ENCODE results near the gene HOXC6.

HOXC6 gene

GRCh38 chr12:54044425-54045103 lies 16.3 kb downstream of the HOXC6 start:
- DNase-seq = no peak

DNA sequence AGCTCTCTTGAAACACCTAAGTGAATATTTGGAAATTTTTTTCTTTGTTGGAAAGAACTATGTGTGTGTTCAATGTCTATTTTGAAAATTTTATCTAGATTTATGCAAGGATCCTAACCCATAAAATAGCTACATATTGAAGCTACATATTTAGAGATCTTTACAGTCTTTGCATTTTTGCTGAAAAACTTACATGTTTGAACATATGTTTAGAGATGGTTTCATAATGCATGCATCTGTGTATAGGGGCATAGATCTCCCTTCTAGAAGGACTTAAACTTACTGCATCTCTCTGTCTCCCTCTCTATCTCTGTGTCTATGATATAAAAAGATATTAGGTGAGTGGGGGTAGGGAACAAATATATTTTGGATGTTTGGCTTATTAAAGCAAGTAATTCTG lies 17.2 kb downstream of the HOXC6 start:
- no peak for DNase-seq

GRCh38 chr12:54045868-54046521 lies 17.8 kb downstream of the HOXC6 start:
- no peak for DNase-seq

DNA sequence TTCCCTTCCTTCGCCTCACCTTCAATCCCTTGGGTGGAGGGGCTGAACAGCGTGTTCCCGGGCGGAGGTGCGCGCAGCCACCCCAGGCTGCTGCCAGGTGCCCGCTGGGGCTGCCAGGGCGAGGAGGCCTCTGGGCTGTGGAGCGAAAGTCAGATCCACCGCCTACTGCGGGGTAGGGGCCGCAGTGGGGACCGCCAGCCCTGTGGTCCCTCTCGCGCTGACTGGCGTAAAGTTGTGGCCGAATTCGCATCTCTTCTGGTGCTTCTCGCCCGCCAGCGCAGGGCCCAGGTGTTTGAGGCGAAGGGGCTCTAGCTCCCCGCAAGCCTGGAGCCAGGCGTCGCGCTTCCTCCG lies 18.5 kb downstream of the HOXC6 start:
- no peak for DNase-seq

- no peak for DNase-seq
Observed at GRCh38 chr12:54047160-54047963, 19.1 kb downstream of the HOXC6 start.

- no peak for DNase-seq
Observed at GRCh38 chr12:54047964-54048303, 19.7 kb downstream of the HOXC6 start.

DNA sequence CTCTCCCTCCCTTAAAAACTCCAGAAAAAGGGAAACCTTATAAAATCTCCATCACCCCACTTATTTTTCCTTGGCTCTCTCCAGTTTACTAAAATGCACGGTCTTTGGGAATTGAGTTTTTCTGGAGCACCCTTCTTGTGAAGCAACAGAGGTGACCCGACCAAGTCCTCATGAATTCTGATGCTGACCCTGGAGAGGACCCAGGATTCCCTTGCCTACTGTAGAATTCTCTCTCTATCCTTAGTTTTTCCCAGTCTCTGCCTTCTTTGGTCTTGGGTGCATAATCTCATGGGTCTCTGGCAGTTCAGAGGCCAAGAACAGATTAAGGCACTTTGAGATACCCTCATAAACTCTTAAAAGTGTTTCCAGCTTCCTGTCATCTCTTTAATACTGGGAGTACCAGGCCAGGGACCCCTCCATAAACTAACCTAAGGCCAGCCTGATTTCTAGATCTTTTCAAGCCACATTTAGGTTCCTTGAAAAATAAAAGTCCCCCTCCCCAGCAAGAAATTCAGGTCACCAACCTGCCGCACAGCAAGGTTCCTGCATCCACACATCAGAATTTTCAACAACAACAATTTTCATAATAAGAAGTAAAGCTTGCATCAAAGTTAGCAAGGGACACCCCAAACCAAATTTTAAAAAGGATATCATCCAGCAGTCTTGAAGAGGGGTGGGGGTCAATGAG lies 20.3 kb downstream of the HOXC6 start:
- no peak for DNase-seq

DNA sequence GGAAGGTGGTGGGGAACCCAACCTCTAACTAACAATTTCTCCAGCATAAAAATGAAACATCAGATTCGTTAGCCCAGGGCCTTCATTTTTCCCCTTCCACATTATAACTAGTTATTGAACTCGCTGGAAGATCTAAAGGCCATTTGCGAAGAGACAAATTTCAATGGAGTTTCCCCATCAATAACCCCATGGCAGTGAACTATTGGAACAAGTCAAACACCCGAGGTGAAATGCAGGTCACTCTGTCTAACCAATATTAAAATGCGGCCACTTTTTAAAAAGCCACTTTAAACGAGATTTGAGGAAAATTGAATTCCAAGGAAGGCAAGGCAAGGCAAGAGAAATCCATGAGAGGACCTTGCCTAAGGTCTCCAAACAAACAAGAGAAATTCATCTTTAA lies 20.9 kb downstream of the HOXC6 start:
- no peak for DNase-seq

DNA sequence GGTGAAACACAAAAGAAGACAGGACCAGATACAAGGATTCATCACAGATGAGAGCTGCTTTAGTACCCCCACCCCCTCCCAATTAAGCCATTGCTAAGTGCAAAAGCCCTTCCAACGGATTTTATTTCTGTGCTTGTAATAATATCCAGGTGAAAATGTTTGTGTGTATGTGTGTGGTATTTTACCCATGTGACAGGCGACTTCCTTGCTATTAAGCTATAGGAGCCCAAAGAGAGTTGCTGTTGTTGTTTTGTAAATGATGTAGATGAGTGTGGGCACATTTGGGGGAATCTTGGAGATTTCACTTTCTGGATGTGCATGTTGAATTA lies 22.2 kb downstream of the HOXC6 start:
- DNase-seq = no peak

DNA sequence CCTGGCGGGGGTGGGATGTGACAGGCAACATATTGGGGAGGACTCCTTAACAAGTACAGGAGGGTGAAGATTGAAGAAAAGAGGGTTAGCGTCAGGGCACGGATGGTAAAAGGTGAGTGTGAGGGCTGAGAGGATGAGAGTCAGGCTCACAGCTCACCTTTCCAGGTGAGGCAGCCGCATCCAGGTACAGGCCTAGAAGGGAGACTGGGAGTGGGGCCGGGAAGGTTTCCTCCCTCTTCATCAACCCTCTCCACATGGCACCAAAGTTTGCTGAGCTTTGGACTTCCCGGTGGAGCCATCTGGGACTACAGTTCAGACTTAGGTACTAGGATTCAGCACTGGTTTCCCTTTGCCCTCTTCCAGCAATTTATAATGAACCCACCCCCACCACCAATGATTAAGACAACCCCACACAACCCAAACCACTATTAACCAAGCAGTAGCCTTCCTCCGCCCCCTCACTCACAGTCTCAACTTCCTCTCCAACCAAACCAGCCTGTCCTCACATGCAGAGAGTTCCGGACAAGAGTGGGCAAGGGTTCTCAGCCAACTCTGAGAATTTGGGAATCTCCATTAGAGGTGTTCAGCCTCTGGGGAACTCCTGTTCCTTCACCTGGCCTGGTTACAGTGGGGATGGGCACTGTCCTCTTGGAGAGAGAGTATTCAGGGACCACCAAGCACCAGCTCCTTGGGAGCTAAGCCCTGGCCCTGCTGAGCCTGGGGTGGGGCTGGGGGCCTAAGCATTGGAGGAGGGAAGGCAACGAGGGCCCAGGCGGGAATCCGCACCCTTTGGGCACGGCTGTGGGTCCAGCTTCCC lies 23.0 kb downstream of the HOXC6 start:
- no peak for DNase-seq

DNA sequence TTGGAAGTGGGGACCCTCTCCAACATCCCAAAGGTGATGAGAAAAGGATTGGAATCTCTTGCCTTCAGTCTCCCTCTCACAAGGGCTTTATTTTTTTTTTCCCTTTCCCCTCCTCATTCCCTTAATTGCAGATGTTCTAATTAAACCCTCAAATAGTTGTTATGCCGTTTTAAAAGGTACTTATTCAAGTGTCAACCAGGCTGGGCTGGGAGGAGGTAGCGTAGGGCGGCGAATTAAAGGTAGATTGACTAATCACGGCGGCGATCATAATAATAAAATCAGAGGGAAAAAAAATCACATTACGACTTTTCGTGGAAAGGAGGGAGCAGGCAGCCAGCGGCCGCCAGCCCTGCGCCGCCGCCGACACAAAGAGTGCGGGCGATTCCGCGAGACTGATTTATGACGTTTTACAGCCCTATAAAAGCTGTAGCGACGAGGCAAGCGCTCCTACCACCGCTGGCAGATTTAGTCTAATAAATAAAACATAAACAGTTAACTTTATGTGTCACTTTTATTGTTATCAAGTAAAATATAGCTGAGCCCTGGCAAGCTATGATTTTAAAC lies 23.7 kb downstream of the HOXC6 start:
- DNase-seq = no peak

- peak; percentile 73 for DNase-seq
Observed at GRCh38 chr12:54052438-54053002, 24.3 kb downstream of the HOXC6 start.

DNA sequence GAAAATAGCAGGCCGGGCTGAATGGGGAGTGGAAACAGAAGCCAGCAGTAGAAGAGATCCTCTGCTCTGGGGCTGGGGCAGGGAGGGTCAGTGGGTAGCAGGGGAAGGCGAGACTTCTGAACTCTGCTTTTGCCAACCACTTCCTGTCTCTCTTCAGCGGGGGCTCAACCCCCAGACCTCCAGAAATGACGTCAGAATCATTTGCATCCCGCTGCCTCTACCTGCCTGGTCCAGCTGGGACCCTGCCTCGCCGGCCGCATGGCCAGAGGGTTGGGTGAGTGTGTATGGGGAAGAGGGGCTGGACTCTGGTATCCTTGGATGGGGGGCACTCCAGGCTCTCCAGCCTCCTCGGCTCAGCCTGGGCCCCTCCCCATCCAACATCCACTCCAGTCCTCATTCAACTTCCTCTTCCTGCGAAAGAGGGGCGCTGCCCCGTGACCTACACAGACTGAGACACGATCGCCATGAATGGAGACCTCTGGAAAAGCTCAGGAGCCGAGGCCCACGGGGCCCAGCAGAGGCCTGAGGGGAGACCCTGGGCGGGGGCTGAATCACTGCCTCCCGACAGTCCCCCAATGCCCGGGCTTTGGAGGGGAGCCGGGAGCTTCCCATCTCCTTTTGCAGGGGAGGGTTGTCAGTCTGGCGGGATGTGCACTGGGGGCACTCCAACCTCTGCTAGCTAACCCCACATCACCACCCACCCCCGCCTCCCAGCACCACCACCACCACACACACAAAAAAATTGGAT lies 24.9 kb downstream of the HOXC6 start:
- no peak for DNase-seq

GRCh38 chr12:54053751-54054741 lies 25.8 kb downstream of the HOXC6 start, which contains the start of gene HOXC4:
HOXC4 (plus strand) TSS chr12:54053835; CDS start chr12:54053923, 88 bp downstream.
- peak; percentile 43 for DNase-seq

DNA sequence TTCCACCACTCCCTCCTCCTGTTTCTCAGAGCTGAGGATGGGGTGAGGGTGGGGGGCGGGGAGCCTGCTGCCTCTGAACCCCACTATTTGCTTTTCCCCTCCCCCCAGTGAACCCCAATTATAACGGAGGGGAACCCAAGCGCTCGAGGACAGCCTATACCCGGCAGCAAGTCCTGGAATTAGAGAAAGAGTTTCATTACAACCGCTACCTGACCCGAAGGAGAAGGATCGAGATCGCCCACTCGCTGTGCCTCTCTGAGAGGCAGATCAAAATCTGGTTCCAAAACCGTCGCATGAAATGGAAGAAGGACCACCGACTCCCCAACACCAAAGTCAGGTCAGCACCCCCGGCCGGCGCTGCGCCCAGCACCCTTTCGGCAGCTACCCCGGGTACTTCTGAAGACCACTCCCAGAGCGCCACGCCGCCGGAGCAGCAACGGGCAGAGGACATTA lies 26.5 kb downstream of the HOXC6 start:
- no peak for DNase-seq

GRCh38 chr12:54055552-54055951 lies 27.3 kb downstream of the HOXC6 start:
- DNase-seq = no peak

GRCh38 chr12:54056110-54056509 lies 27.9 kb downstream of the HOXC6 start:
- no peak for DNase-seq

- no peak for DNase-seq
Observed at GRCh38 chr12:54058128-54058768, 30.0 kb downstream of the HOXC6 start.

DNA sequence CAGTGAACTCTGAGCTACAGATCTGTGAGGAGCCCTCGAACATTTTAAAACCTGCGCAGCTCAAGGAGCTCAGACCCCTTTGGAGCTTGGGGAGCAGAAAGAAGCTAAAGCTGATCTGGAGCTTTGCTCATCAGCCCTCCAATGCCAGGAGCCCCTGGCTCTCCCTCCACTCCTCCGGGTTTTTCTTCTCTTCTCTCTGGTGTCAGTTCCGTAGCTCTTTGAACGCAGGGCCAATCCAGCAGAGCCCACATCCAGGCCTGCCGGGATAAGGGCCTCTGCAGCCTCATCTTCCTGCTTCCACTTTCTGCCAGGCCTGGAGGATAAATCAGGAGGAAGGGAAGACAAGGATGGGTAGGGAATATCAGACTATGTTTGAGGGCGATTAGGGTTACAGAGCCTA lies 31.4 kb downstream of the HOXC6 start:
- DNase-seq = no peak
